Measurements from ENCODE around the gene CD24.

Gene CD24

DNA sequence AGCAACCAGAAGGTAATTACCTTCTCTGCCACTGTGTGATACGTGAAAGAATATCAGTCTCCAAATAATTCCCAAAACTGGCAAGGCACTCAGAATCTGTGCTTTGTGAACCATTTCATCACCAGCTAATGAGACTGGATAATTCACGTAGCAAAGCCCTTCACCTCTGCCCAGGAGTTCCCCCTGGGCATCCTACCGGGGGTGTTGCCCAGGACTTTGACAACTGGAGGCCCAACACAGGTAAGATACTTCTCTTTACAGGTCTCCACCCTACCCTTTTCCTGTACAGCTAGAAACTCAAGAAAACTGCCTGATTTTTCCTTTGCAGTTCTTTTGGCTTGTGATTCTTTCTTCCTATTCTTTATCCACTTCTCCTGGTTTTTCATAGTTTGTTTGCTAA is 2.7 kb upstream of the CD24 start:
- TF ChIP-seq, protein P1, sequence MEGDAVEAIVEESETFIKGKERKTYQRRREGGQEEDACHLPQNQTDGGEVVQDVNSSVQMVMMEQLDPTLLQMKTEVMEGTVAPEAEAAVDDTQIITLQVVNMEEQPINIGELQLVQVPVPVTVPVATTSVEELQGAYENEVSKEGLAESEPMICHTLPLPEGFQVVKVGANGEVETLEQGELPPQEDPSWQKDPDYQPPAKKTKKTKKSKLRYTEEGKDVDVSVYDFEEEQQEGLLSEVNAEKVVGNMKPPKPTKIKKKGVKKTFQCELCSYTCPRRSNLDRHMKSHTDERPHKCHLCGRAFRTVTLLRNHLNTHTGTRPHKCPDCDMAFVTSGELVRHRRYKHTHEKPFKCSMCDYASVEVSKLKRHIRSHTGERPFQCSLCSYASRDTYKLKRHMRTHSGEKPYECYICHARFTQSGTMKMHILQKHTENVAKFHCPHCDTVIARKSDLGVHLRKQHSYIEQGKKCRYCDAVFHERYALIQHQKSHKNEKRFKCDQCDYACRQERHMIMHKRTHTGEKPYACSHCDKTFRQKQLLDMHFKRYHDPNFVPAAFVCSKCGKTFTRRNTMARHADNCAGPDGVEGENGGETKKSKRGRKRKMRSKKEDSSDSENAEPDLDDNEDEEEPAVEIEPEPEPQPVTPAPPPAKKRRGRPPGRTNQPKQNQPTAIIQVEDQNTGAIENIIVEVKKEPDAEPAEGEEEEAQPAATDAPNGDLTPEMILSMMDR (IDR thresholded peaks at IDR 0.05; ENCODE audit: borderline replicate concordance, control extremely low read depth, extremely low read depth, insufficient read depth, missing control alignments), result no peak
- in situ Hi-C loops (cut with MboI; ENCODE audit: low sequenced_read_pairs, unreplicated experiment), result loop anchor here (25.0 kb wide), 2 partner anchors 415 to 640 kb away; partner anchors contain the start of gene ATG5
- DNase-seq (ENCODE audit: low spot score), result no peak

DNA sequence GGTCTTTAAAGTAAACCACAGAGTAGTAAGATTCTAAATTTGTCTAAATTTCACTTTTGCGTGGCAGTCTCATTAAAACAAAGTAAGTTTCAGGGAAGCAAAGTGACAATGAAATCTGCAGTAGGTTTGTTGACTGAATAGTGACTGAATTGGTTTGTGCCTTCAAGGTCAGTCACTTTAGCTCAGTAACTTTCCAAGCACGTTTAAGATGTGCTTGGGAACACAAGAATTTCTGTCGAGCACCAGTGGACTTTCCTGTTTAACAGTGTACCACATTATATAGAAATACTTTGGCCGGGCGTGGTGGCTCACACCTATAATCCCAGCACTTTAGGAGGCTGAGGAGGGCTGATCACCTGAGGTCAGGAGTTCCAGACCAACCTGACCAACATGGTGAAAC is 1.7 kb upstream of the CD24 start:
- DNase-seq (ENCODE audit: low spot score), result no peak
- in situ Hi-C loops (cut with MboI; ENCODE audit: low sequenced_read_pairs, unreplicated experiment), result loop anchor here (25.0 kb wide), 2 partner anchors 414 to 639 kb away; partner anchors contain the start of gene ATG5
- TF ChIP-seq, protein P1 (IDR thresholded peaks at IDR 0.05; ENCODE audit: borderline replicate concordance, control extremely low read depth, extremely low read depth, insufficient read depth, missing control alignments), result no peak

DNA sequence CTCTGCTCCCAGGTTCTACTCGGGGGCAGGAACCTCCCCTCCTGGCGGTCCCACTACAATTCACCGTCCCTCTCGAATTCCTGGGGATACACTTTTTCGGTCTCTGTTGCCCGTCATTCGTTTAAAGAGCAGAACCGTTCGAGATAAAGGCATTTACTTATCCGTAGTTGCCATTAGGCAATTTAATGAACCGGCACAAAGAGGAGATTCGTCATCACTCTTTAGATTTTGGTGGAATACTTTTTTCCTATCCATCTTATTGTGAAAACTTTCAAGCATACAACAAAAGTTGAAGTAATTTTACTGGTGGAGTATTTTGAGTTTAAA is 1.2 kb upstream of the CD24 start:
- no peak for DNase-seq (ENCODE audit: low spot score)
- in situ Hi-C loops (cut with MboI; ENCODE audit: low sequenced_read_pairs, unreplicated experiment), result loop anchor here (25.0 kb wide), 2 partner anchors 413 to 638 kb away; partner anchors contain the start of gene ATG5

DNA sequence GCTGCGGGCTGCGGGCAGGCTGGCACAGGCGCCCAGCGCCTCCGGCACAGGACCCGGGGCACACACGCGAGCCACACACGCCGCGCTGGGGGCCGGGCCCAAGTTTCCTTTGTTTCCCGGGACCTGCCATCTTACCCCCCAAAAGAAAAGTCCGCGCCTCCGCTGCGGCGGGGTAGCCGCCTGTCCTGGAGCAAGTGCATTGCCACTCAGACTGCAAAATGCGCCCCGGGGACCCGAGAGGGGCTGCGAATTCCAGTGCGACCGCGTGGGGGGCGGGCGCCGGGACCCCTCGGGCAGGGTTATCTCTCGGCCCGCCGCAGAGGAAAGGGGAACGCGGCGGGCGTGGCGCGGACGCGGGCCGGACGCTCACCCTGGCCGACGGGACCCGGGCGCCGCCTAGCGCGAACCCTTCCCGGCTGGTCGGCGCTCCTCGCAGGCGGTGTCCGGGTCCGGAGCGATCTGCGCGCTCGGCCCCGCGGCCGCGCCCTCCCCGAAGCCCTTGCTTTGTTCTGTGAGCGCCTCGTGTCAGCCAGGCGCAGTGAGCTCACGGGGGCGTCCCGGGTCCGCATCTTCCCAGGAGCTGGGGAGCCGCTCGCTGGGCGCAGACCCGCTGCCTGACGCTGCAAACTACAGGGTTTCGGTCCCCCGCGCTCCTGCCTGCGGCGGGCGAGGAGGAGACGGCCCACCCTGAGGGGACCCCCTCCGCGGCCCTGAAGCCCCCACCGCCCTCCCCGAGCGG is 639 bp upstream of the CD24 start:
- TF ChIP-seq, protein P1 (IDR thresholded peaks at IDR 0.05; ENCODE audit: borderline replicate concordance, control extremely low read depth, extremely low read depth, insufficient read depth, missing control alignments), result peak; percentile 50
- in situ Hi-C loops (cut with MboI; ENCODE audit: low sequenced_read_pairs, unreplicated experiment), result loop anchor here (25.0 kb wide), 2 partner anchors 413 to 638 kb away; partner anchors contain the start of gene ATG5
- peak; percentile 65 for DNase-seq (ENCODE audit: low spot score)

More for the DNA sequence above, 1.2 kb upstream of the CD24 start:
- TF ChIP-seq, protein P1 (IDR thresholded peaks at IDR 0.05; ENCODE audit: borderline replicate concordance, control extremely low read depth, extremely low read depth, insufficient read depth, missing control alignments), result no peak

DNA sequence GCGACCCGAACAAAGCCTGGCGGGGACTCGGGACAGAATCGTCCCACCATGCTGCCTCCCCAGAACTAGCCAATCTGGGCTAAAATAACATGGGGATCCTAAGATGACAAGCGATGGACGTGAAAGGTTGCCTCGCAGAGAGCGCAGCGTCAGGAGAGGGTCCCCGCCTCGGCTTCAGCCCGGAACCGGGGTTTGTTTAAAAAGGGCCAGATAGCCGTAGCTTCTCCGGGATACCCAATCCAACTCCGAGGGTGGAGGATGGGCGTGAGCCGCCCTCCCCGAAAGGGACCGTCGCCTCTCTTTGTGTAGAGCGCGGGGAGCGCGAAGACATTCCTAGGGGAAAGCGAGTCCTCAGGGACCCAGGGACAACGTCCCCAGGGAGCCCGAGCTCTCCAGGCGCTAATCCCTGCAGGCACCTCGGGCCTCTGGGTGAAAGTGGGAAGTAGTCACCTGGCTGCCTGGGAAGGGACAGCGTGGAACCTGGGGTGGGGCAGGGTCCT is 643 bp downstream of the CD24 start:
- in situ Hi-C loops (cut with MboI; ENCODE audit: low sequenced_read_pairs, unreplicated experiment), result no loop called here

DNA sequence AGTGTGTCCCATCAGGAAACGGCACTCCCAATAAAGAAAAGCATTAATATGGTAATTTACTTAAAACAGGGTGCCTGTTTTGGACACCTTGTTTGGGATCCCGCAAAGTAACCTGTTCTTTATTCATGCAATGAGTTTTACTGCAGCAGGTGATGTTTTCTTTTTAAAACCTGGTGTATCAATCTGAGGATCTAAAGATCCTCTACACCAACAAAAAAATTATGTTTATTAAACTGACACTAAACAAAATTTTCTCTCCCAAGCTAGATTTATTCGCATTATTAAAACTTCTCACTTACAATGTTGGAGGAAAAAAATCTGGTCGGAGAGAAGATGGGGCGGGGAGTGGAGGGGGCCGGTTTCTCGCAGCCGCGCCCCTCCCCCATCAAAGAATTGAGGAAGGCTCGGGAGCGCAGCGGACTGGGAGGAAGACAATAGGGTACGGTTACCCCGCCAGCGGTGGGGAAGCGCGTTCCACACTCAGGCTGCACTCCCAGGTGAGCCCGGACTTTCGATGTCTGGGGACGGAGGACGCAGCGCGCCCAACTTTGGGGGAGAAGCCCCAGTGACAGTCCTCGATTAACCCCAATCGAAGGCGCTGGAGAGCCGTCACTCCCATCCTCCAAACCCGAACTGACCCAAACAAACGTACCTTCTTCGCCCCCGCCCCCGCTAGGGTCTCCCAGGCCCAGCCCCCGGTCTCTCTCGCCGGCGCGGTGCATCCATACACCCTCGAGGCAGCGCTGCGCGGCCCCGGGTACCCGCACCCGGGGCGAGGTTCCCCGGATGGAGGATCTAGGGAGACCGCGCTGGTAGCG is 1.3 kb downstream of the CD24 start:
- in situ Hi-C loops (cut with MboI; ENCODE audit: low sequenced_read_pairs, unreplicated experiment), result no loop called here

More for the DNA sequence above, 643 bp downstream of the CD24 start:
- TF ChIP-seq, protein P1 (IDR thresholded peaks at IDR 0.05; ENCODE audit: borderline replicate concordance, control extremely low read depth, extremely low read depth, insufficient read depth, missing control alignments), result no peak
- DNase-seq (ENCODE audit: low spot score), result peak; percentile 30

More for the DNA sequence above, 1.3 kb downstream of the CD24 start:
- DNase-seq (ENCODE audit: low spot score), result peak; percentile 59
- TF ChIP-seq, protein P1 (IDR thresholded peaks at IDR 0.05; ENCODE audit: borderline replicate concordance, control extremely low read depth, extremely low read depth, insufficient read depth, missing control alignments), result no peak

All from GM13976 (cell line).